Measurements from ENCODE around the gene BHMT.
"Not testable (repeated sequence)": the region's sequence is repeated elsewhere in the genome, so short reads cannot be mapped to it uniquely, and the experiment has no call there.

Gene BHMT

GRCh38 chr5:79171635-79172245 is 60.1 kb downstream of the BHMT start:
- no peak for DNase-seq (ENCODE audit: low read depth in 3 of 3)

GRCh38 chr5:79172269-79172668 is 60.7 kb downstream of the BHMT start:
- DNase-seq (ENCODE audit: low read depth in 3 of 3): no peak

GRCh38 chr5:79173626-79174025 is 62.0 kb downstream of the BHMT start:
- DNase-seq (ENCODE audit: low read depth in 3 of 3): no peak

GRCh38 chr5:79180449-79180848 is 68.8 kb downstream of the BHMT start:
- DNase-seq (ENCODE audit: low read depth in 3 of 3): not testable (repeated sequence)

- DNase-seq (ENCODE audit: low read depth in 3 of 3): no peak
Observed at GRCh38 chr5:79181419-79182022, 69.9 kb downstream of the BHMT start.
